HG03521 (cell line): ENCODE measurements around the gene SUSD6.
"Not testable (repeated sequence)": the region's sequence is repeated elsewhere in the genome, so short reads cannot be mapped to it uniquely, and the experiment has no call there.

Experiments used
- ATAC-seq: cut with Tn5 transposase; IDR thresholded peaks from one replicate; pipeline ENCODE4 v1.9.1; 2021; ENCODE audit warnings: mild to moderate bottlenecking, moderate library complexity; ENCODE audit not compliant: unreplicated experiment

The SUSD6 gene

GRCh38 chr14:69711477-69711876 is 100.1 kb downstream of the SUSD6 start:
- ATAC-seq: no peak

- no peak for ATAC-seq
Observed at GRCh38 chr14:69711881-69712560, 100.6 kb downstream of the SUSD6 start.

GRCh38 chr14:69712599-69713088 is 101.2 kb downstream of the SUSD6 start:
- no peak for ATAC-seq

GRCh38 chr14:69713209-69713781 is 101.9 kb downstream of the SUSD6 start:
- no peak for ATAC-seq

GRCh38 chr14:69713993-69714679 is 102.7 kb downstream of the SUSD6 start:
- no peak for ATAC-seq

GRCh38 chr14:69715725-69716477 is 104.5 kb downstream of the SUSD6 start:
- no peak for ATAC-seq

- ATAC-seq: no peak
Observed at GRCh38 chr14:69716478-69717187, 105.2 kb downstream of the SUSD6 start.

- ATAC-seq: not testable (repeated sequence)
Observed at GRCh38 chr14:69718614-69719013, 107.2 kb downstream of the SUSD6 start.

- no peak for ATAC-seq
Observed at GRCh38 chr14:69719501-69719951, 108.1 kb downstream of the SUSD6 start.

GRCh38 chr14:69720912-69721311 is 109.5 kb downstream of the SUSD6 start:
- ATAC-seq: no peak

- ATAC-seq: peak; percentile 74
Observed at GRCh38 chr14:69726761-69727511, 115.5 kb downstream of the SUSD6 start.

GRCh38 chr14:69727860-69728259 is 116.5 kb downstream of the SUSD6 start:
- no peak for ATAC-seq

- not testable (repeated sequence) for ATAC-seq
Observed at GRCh38 chr14:69731919-69732598, 120.7 kb downstream of the SUSD6 start.

- ATAC-seq: not testable (repeated sequence)
Observed at GRCh38 chr14:69736405-69736804, 125.0 kb downstream of the SUSD6 start.

- no peak for ATAC-seq
Observed at GRCh38 chr14:69741055-69741454, 129.7 kb downstream of the SUSD6 start.

- ATAC-seq: no peak
Observed at GRCh38 chr14:69749956-69750355, 138.6 kb downstream of the SUSD6 start.

- ATAC-seq: no peak
Observed at GRCh38 chr14:69750495-69750894, 139.1 kb downstream of the SUSD6 start.

GRCh38 chr14:69752773-69753172 is 141.4 kb downstream of the SUSD6 start:
- no peak for ATAC-seq

GRCh38 chr14:69753860-69754259 is 142.5 kb downstream of the SUSD6 start:
- ATAC-seq: no peak
